Heart right ventricle (tissue), 16 donors: ENCODE measurements around the gene POLD3. TPM values are rescaled to one million over a fixed set of nuclear protein-coding genes. Genes with fewer than 3 reads are reported as not detected.
A peak's percentile ranks its signal among the peaks of the same experiment; 100 is the strongest.

Experiments used
- ATAC-seq, 8 donors: fragments of 200-7000 bp; cut with Tn5 transposase; one replicate each; pipeline ENCODE4 v1.9.1; 2020; ENCODE audit warnings: mild to moderate bottlenecking in 8 of 8, moderate library complexity in 8 of 8, moderate number of reproducible peaks in 1 of 8
- DNase-seq, 2 donors: peaks; one replicate each; pipeline ENCODE4 v3.0.0-alpha.2; 2020
- H3K27ac ChIP-seq, 10 donors: fragments of 200-600 bp; sonication (generic) in 2 of 10; one replicate each; pipeline versions ENCODE4 v1.5.0 to v1.8.0; 2020 to 2022; ENCODE audit warnings: mild to moderate bottlenecking in 3 of 10
- H3K27me3 ChIP-seq, 7 donors: fragments of 200-600 bp; one replicate each; pipeline ENCODE4 v1.8.0; 2021 to 2022; ENCODE audit warnings: mild to moderate bottlenecking in 2 of 7
- H3K36me3 ChIP-seq, 9 donors: fragments of 200-600 bp; sonication (generic) in 1 of 9; one replicate each; pipeline versions ENCODE4 v1.5.0 to v1.8.0; 2020 to 2022; ENCODE audit warnings: mild to moderate bottlenecking in 2 of 9
- H3K4me1 ChIP-seq, 9 donors: fragments of 200-600 bp; sonication (generic) in 1 of 9; one replicate each; pipeline versions ENCODE4 v1.5.0 to v1.8.0; 2020 to 2022; ENCODE audit warnings: mild to moderate bottlenecking in 4 of 9
- H3K4me3 ChIP-seq, 10 donors: fragments of 200-600 bp; sonication (generic) in 2 of 10; one replicate each; pipeline versions ENCODE4 v1.5.0 to v1.8.0; 2020 to 2022; ENCODE audit warnings: mild to moderate bottlenecking in 7 of 10, moderate library complexity in 2 of 10
- H3K9me3 ChIP-seq, 11 donors: fragments of 200-600 bp in 10 of 11; sonication (generic) in 2 of 11; one replicate each; pipeline versions ENCODE4 v1.5.0 to v1.8.0; 2013 to 2022; ENCODE audit warnings: mild to moderate bottlenecking in 2 of 11, control low read depth in 1 of 11, moderate library complexity in 1 of 11
- CTCF ChIP-seq, 9 donors: fragments of 200-600 bp; sonication (generic) in 2 of 9; IDR thresholded peaks; one replicate each; pipeline versions ENCODE4 v1.5.0 to v1.8.0; 2021 to 2022; ENCODE audit warnings: antibody characterized with exemption in 9 of 9, mild to moderate bottlenecking in 5 of 9, moderate library complexity in 1 of 9
- WGBS, 2 donors: extraction: QIAGEN DNeasy Blood & Tissue Kit; methylation state at CpG; one replicate each; pipeline ENCODE4 v1.1.7; 2013; ENCODE audit warnings: inconsistent platforms in 1 of 2; 5-methylcytosine and 5-hydroxymethylcytosine counted together
- intact Hi-C, 10 donors: fragments of 100-400 bp; cut with DNase I; formaldehyde crosslinking; loops; one replicate each; pipeline versions ENCODE4 v1.11.1 to v1.14.2; 2022
- polyA plus RNA-seq, 2 donors: library from polyadenylated mRNA; stranded (reverse); fragments of 200-250 nt; gene quantifications; one replicate each; pipeline ENCODE4 v1.2.3, GENCODE V29; 2013
- total RNA-seq, 10 donors: library from RNA; stranded (reverse); fragmentation: NEBNext Ultra II Directional in 3 of 10; extraction: Animal tissue kit (Norgen Biotek cat#: 25700) in 3 of 10; gene quantifications; one replicate each; pipeline versions ENCODE4 v1.2.1 to v1.2.4, GENCODE V29; 2021 to 2023
- donor health status: Arrhythmogenic right ventricular cardiomyopathy.
- donor health status: ischemic (EF 13 %, LVEDD 7.1; RV severe dilation, severe dysfunction).
- donor health status: healthy with polysubstance abuse.
- donor health status: DM: no; HTN: yes; CAD: no.
- donor health status: DM: no; HTN: no; CAD: no.
- donor health status: ischemic (EF 25% LVEDD 6.9; RV normal size, moderate dysfunction).
- donor health status: ischemic (EF 25% LVEDD 5.7; RV mildly dilated, moderate dysfunction).
- donor health status: healthy.
- donor health status: DM: yes; HTN: yes; CAD: no.
- donor health status: Ischemic cardiomyopathy.
- donor health status: ischemic (EF 35%, LVEDD 5.7; RV mildly dilated, moderate dysfunction).
- donor health status: nonischemic (EF 11% LVEDD 7.7; RV severe dilation, severe dysfunction).
- donor health status: DM: yes; HTN: yes; CAD: no.
- donor health status: PGD.
- donor health status: ischemic (EF 29% LVEDD 5.4; RV normal size, mild dysfunction).
- donor health status: nonischemic (EF 23%, LVEDD 6.1; RV moderate dilation, normal function).

POLD3 gene
- total and polyA plus RNA-seq, 12 donors, result 4.7 to 8.8 (median 7.9) TPM

GRCh38 chr11:74683941-74684481, 91.6 kb downstream of the POLD3 start:
- peaks cover 0 to 65% (median 20%) of the 10 kb centered on the region in 9 donors for H3K4me1 ChIP-seq
- WGBS, 2 donors, result 79 to 80% methylated on average over 12 of the region's 12 CpGs
- peaks cover 0 to 23% (median 5%) of the 10 kb centered on the region in 7 donors for H3K27me3 ChIP-seq
- no peak for ATAC-seq
- H3K9me3 ChIP-seq, result peaks cover 0 to 12% (median 0%) of the 10 kb centered on the region in 11 donors
- intact Hi-C loops, result no loop called here
- DNase-seq, result no peak
- H3K27ac ChIP-seq, result peak overlapping the region in 5 of 10 donors; percentile 36 to 77 (median 67)
- no peaks in the 10 kb centered on the region for H3K36me3 ChIP-seq
- no peak for TF ChIP-seq CTCF (IDR thresholded peaks at IDR 0.05)
- peak overlapping the region in 6 of 10 donors; percentile 44 to 56 (median 52) for H3K4me3 ChIP-seq

- intact Hi-C loops, result no loop called here
- no peak for TF ChIP-seq CTCF (IDR thresholded peaks at IDR 0.05)
- peaks cover 0 to 12% (median 0%) of the 10 kb centered on the region in 11 donors for H3K9me3 ChIP-seq
- no peak overlapping the region for H3K27ac ChIP-seq
- H3K4me1 ChIP-seq, result peaks cover 0 to 65% (median 20%) of the 10 kb centered on the region in 9 donors
- ATAC-seq (no peak), DNase-seq (no peak)
- H3K27me3 ChIP-seq, result peaks cover 0 to 23% (median 5%) of the 10 kb centered on the region in 7 donors
- 86 to 94% methylated on average over 1 of the region's 1 CpG for WGBS, 2 donors
- H3K36me3 ChIP-seq, result no peaks in the 10 kb centered on the region
- H3K4me3 ChIP-seq, result no peak overlapping the region
Observed at GRCh38 chr11:74684661-74685060, 92.3 kb downstream of the POLD3 start.

GRCh38 chr11:74685338-74685737, 93.0 kb downstream of the POLD3 start:
- no peak overlapping the region for H3K4me3 ChIP-seq
- peaks cover 0 to 23% (median 5%) of the 10 kb centered on the region in 7 donors for H3K27me3 ChIP-seq
- H3K9me3 ChIP-seq, result peaks cover 0 to 12% (median 0%) of the 10 kb centered on the region in 11 donors
- DNase-seq (no peak), ATAC-seq (no peak)
- no peaks in the 10 kb centered on the region for H3K36me3 ChIP-seq
- peak overlapping the region in 1 of 10 donors; percentile 74 for H3K27ac ChIP-seq
- intact Hi-C loops, result no loop called here
- peaks cover 0 to 65% (median 20%) of the 10 kb centered on the region in 9 donors for H3K4me1 ChIP-seq
- TF ChIP-seq CTCF (IDR thresholded peaks at IDR 0.05), result no peak

GRCh38 chr11:74685905-74686304, 93.5 kb downstream of the POLD3 start:
- Histone ChIP-seq H3K36me3 (no peaks in the 10 kb centered on the region), H3K4me1 (peaks cover 0 to 65% (median 20%) of the 10 kb centered on the region in 9 donors), H3K27ac (peak overlapping the region in 1 of 10 donors; percentile 74), H3K27me3 (peaks cover 0 to 23% (median 5%) of the 10 kb centered on the region in 7 donors), H3K4me3 (no peak overlapping the region), H3K9me3 (peaks cover 0 to 12% (median 0%) of the 10 kb centered on the region in 11 donors)
- no peak for DNase-seq
- no peak for TF ChIP-seq CTCF (IDR thresholded peaks at IDR 0.05)
- ATAC-seq, result peak in 3 of 8 donors; percentile 27 to 38 (median 31)
- WGBS, 2 donors, result 93 to 95% methylated on average over 3 of the region's 3 CpGs
- intact Hi-C loops, result no loop called here
